Left renal pelvis (tissue), 4 donors: ENCODE results near the gene ZMYM2. TPM values are rescaled to one million over a fixed set of nuclear protein-coding genes. Genes with fewer than 3 reads are reported as not detected.

Experiments used
- DNase-seq, 4 donors: peaks; one replicate each; pipeline ENCODE4 v3.0.0-alpha.2; 2013; ENCODE audit warnings: low read depth in 4 of 4, low spot score in 3 of 4
- polyA plus RNA-seq, 4 donors: library from polyadenylated mRNA; unstranded; fragments of 120-200 nt; gene quantifications; one replicate each; pipeline ENCODE4 v1.2.1, GENCODE V29; 2013; ENCODE audit not compliant: insufficient read length in 4 of 4

ZMYM2 gene
- polyA plus RNA-seq, 4 donors, result 94.6 to 121 (median 115) TPM

GRCh38 chr13:20043207-20043925, 84.8 kb downstream of the ZMYM2 start:
- DNase-seq, result no peak

GRCh38 chr13:20044086-20044485, 85.6 kb downstream of the ZMYM2 start:
- DNase-seq, result no peak

- DNase-seq, result no peak
These were observed 87.5 kb downstream of the ZMYM2 start for GRCh38 chr13:20045950-20046548.

GRCh38 chr13:20049558-20050473, 91.3 kb downstream of the ZMYM2 start:
- DNase-seq, result no peak

GRCh38 chr13:20051366-20051765, 92.8 kb downstream of the ZMYM2 start:
- DNase-seq, result no peak

GRCh38 chr13:20053016-20053415, 94.5 kb downstream of the ZMYM2 start:
- DNase-seq, result no peak

GRCh38 chr13:20053891-20054290, 95.4 kb downstream of the ZMYM2 start:
- no peak for DNase-seq

GRCh38 chr13:20054586-20054985, 96.1 kb downstream of the ZMYM2 start:
- no peak for DNase-seq

GRCh38 chr13:20057214-20057613, 98.7 kb downstream of the ZMYM2 start:
- no peak for DNase-seq

GRCh38 chr13:20057963-20058362, 99.4 kb downstream of the ZMYM2 start:
- no peak for DNase-seq

- DNase-seq, result no peak
These were observed 99.9 kb downstream of the ZMYM2 start for GRCh38 chr13:20058476-20058875.

- DNase-seq, result no peak
These were observed 105.6 kb downstream of the ZMYM2 start for GRCh38 chr13:20064128-20064527.

- no peak for DNase-seq
These were observed 107.0 kb downstream of the ZMYM2 start for GRCh38 chr13:20065516-20065915.

GRCh38 chr13:20069956-20070355, 111.4 kb downstream of the ZMYM2 start:
- DNase-seq, result no peak

GRCh38 chr13:20073775-20074174, 115.2 kb downstream of the ZMYM2 start:
- no peak for DNase-seq

- no peak for DNase-seq
These were observed 116.4 kb downstream of the ZMYM2 start for GRCh38 chr13:20074966-20075365.

- DNase-seq, result no peak
These were observed 118.6 kb downstream of the ZMYM2 start for GRCh38 chr13:20077086-20077485.

GRCh38 chr13:20080377-20081164, 122.0 kb downstream of the ZMYM2 start:
- DNase-seq, result no peak

GRCh38 chr13:20090349-20090748, 131.8 kb downstream of the ZMYM2 start:
- no peak for DNase-seq

- no peak for DNase-seq
These were observed 135.4 kb downstream of the ZMYM2 start for GRCh38 chr13:20093951-20094350.

GRCh38 chr13:20099319-20099718, 140.8 kb downstream of the ZMYM2 start:
- DNase-seq, result no peak
